Right atrium auricular region (tissue), 2 donors: ENCODE measurements around the gene ZXDB. TPM values are rescaled to one million over a fixed set of nuclear protein-coding genes. Genes with fewer than 3 reads are reported as not detected.

Experiments
- total RNA-seq, 2 donors: library from RNA; depleted of rRNA; stranded (reverse); fragments of >200 nt; gene quantifications; one replicate each; pipeline ENCODE4 v1.1.0, GENCODE V29; 2016

ZXDB gene
- total RNA-seq, 2 donors from 2014 or later = 7.5 TPM

Other genes with a start within 250 kb of the ZXDB start
- not detected for gene NLRP2B, start 88.2 kb downstream of the ZXDB start, total RNA-seq